NOMO-1 (cell line): ENCODE data around the gene DHX40.
"Not testable (repeated sequence)": the region's sequence is repeated elsewhere in the genome, so short reads cannot be mapped to it uniquely, and the experiment has no call there.

Source experiments
- DNase-seq, 2 experiments: peaks; one replicate each; lab custom pipeline; 2025; ENCODE audit not compliant: unreplicated experiment in 2 of 2; lab: John Stamatoyannopoulos, UW

Gene DHX40

DNA sequence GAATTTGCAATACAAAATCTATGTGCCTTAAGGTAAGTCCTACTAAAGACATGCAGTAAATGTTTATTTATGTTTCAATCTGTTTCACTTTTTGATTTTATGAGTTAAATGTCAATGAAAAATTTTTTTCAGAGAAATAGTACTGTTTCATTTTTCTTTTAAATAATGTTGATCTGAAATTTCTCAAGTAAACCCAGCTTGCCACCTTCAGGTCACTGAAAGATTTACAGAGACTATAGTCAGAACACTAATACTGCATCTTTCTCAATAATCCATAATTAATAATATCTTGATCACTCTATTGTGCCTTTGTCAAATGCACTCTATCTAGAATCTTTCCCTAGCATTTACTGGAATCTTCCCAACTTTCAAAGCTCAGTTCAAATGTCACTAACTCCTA, 6.5 kb upstream of the DHX40 start:
- no peak for DNase-seq

DNA sequence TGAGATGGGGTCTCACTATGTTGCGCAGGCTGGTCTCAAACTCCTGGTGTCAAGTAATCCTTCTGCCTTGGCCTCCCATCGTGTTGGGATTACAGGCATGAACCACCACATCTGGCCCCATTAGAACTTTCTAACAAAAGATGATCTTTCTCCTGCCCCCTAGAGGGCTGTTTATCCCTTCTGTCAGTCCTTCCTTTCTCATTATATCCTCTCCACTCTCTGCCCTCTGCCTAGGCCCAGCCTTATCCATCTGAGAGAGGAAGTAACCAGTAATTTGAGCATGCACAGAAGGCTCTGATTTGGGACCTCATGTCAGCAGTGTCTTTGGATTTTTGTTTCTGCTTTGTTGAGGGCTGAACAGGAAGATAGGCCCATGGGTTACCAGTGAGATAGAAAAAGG, 4.4 kb upstream of the DHX40 start:
- peak; percentile 78 to 88 for DNase-seq

- DNase-seq: peak in 1 of 2 experiments; percentile 49
Observed at GRCh38 chr17:59565959-59566324, 532 bp downstream of the DHX40 start.

DNA sequence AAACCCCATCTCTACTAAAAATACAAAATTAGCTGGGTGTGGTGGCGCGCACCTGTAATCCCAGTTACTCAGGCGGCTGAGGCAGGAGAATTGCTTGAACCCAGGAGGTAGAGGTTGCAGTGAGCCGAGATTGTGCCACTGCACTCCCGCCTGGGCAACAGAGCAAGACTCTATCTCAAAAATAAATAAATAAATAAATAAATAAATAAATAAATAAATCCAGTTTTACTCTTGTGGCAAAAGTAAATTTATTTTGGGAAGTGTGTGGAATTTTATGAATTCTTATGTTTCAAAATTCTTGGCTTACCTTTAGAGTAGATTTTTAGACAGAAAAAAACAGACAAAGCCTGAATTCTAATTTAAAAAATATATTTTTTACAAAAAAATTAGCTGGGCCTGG, 3.7 kb downstream of the DHX40 start:
- DNase-seq: not testable (repeated sequence)

DNA sequence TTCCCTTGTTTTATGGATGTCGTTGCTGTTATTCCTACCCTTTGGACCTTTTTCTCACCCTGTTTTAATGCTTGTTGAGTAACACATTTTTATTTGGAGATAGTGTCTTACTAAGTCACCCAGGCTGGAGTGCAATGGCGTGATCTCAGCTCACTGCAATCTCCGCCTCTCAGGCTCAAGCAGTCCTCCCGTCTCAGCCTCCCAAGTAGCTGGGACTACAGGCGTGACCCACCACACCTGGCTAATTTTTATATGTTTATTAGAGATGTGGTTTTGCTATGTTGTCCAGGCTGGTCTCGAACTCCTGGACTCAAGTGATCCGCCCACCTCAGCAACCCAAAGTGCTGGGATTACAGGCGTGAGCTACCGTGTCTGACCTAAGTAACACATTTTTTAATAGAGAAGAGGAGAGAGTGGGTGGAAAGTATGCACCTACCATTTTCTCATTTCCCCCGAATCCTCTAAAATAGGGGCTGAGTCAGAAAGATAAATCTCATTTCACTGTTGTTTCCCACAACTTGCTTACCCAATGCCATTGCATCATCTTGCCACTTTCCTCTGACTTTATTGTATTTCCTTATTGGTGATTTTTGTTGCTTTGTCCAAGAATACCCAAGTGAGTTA, 7.0 kb downstream of the DHX40 start:
- peak; percentile 49 to 75 for DNase-seq

DNA sequence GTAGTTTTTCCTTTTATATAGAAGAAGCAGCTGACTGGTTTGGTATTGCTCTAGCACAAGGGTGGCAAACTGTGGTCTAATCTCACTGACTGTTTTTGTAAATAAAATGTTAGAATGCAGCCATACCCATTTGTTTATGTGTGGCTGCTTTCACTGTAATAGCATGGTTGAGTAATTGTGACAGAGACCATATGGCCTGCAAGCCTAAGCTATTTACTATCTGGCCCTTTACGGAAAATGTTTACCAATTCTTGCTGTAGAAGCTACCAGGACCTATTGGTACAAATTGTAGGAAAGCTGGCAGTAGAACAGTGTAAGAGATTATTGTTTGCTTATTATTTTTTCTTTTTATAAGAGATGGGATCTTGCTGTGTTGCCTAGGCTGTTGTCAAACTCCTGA, 18.8 kb downstream of the DHX40 start:
- DNase-seq: not testable (repeated sequence)

GRCh38 chr17:59600169-59600568, 34.8 kb downstream of the DHX40 start:
- no peak for DNase-seq

GRCh38 chr17:59601130-59601529, 35.7 kb downstream of the DHX40 start:
- no peak for DNase-seq

- no peak for DNase-seq
Observed at GRCh38 chr17:59607061-59607460, 41.7 kb downstream of the DHX40 start.

GRCh38 chr17:59607817-59608403, 42.5 kb downstream of the DHX40 start:
- DNase-seq: no peak

DNA sequence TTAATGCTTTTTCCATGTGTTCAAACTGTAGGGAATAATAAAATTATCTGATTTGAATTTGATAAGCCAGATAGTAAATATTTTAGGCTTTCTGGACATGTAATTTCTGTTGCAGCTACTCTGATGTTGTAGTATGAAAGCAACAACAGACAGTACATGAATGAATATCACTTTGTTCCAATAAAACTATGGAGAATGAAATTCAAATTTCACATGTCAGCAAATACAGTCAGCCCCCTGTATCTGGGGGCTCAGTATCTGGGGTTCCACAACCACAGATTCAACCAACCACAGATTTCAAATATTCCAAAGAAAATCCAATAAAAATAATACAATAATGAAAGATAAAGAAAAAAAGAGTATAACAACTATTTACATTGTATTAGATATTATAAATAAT, 46.1 kb downstream of the DHX40 start:
- DNase-seq: no peak

DNA sequence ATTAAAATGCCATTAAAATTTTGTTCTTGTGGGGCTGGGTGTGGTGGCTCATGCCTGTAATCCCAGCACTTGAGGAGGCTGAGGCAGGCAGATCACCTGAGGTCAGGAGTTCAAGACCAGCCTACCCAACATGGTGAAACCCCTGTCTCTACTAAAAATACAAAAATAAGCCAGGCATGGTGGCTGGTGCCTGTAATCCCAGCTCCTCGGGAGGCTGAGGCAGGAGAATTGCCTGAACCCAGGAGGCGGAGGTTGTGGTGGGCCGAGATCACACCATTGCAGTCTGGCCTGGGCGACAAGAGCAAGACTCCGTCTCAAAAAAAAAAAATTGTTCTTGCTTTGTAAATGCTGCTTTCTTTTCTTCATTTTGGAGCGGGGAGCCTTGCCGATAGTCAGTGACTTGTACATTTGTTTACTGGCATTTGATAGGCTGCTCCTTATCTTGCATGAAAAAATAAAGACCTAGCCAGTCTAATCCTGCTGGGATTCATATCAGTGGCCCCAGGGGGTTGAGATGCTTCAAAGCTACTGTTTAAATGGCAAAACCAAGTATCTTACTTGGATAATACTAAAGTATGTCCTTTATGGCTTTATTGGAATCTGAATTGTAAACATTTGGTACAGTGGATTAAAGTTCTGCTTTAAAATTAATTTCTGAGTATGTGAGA, 51.0 kb downstream of the DHX40 start:
- DNase-seq: no peak

GRCh38 chr17:59617156-59617732, 51.8 kb downstream of the DHX40 start:
- DNase-seq: peak in 1 of 2 experiments; percentile 16

GRCh38 chr17:59619035-59619297, 53.6 kb downstream of the DHX40 start:
- no peak for DNase-seq

DNA sequence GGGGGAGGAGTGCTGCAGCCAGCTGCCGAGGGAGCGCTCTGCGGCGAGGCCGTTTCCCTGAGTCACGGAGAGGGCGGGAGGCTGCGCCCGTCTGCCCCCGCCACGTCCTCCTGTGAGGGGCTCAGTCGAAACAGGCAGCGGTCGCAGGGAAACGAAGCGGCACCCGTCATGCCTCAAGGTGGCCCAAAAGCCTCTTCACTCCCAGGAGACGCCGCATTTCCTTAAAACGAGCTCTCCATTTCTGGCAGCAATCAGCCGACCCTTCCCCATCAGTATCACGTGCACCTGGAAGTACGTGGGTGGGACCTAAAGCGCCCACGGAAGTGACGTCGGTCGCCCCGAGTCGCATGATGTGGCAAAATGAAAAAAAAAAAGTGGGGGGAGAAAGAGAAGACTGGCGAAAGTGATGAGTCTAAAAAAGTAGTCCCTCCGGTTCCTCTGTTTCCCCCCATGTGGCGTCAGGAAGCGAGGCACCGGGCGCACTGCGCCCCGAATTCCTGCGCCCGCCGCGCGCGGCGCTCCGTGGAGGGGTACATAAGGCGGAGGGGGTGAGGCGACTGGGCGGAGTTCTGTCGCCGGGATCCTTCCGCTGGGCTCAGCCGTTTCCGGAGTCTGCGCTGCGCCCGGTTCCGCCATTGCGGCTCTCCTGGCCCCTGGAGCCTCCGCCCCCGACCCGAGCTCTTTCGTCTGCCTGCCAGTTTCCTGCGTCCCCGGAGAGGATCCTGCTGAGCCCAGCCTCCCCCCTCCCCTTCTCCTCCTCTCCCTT, 54.1 kb downstream of the DHX40 start, which contains the start of gene CLTC:
Gene CLTC, plus strand, starts transcription at position 598 of the 766 bp plus-strand sequence. CDS start 237 bp downstream, outside the sequence.
- DNase-seq: peak; percentile 94 to 97

GRCh38 chr17:59620064-59620359, 54.6 kb downstream of the DHX40 start:
- no peak for DNase-seq

DNA sequence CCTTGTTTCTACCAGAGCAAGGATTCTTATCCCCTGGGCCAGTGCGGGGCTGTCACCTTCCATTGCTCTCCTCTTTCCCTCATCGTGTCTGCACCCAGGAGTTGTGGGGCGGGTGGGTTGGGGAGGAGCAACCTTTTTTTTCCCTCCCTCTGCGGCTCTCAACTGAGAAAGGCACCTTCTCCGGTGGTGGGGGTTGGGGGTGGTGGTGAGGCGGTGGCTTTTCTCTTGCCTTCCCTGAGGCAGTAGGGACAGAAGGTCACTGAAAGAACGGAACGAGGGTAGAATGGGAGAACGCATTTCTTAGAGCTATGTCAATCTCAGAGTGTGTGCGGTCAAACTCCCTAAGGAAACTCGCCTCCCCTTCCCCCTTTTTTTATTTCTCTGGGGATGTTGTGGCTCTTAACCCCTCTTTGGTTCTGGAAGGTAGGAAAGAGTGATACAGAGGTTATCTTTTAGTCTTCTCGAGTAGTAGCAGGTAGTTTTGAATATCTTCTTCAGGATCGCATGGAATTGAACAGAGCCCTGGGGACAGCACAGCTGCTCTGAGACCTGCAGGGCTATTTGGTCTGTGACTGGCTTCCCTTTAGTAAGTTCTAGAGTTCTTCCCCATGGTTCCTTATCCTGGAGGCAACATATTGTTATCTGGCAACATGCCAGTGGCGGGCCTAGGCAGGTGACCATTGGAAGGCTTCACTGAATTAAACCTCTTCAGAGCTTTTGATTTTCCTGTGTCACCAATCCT, 55.3 kb downstream of the DHX40 start:
- DNase-seq: peak; percentile 24 to 32

DNA sequence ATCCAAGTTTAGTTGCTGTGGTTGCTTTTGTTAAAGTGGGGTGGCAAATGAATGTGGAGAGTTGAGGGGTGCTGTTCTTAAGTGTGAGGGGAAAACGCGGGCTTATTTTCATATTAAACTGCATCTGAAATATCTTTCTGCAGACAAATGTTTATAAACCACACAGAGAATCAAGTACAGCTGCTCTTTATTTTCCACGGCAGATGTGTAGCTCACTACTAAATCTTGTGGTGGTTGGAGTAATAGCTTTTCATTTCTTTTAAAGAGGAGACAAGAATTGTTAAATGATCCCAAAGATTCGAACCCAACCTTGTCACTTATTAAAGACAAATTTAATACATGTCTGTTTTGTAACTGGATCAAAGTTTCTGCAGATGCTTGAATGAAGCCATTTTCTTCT, 56.4 kb downstream of the DHX40 start:
- DNase-seq: no peak

DNA sequence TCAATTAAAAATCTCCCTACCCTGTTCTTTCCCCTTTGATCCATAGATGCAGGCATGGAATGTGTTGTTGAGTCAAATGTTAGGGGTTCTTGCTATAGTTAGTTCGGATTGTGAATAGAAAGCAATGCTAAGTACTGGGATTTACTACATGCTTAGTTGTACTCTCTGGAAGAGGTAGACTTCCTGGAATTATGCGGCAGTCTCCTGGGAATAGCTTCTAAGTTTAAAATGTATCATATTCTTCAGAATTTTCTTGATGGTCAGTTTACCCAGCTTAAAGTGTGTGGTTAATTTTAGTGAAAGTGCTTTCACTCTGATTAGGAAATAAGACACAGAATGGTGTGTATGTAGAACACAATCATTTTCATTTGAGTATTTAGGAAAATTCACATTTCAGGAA, 57.7 kb downstream of the DHX40 start:
- no peak for DNase-seq

DNA sequence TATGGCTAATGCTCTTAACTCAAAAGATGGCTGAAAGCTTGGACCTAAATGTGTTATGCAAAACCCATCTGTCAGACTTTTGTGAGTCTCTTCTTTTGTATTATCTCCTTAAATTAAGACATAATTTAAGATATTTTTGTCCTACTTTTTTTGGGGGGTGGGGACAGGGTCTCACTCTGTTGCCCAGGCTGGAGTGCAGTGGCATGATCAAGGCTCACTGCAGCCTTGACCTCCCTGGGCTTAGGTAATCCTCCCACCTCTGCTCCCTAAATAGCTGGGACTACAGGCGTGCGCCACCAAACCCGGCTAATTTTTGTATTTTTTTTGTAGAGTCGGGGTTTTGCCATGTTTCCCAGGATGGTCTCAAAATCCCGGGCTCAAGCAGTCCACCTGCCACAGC, 61.3 kb downstream of the DHX40 start:
- no peak for DNase-seq

GRCh38 chr17:59627274-59627673, 61.9 kb downstream of the DHX40 start:
- no peak for DNase-seq
